Measurements from ENCODE around the gene RUNX2.

GRCh38 chr6:45458672-45459071 is 130.5 kb downstream of the RUNX2 start:
- TF ChIP-seq, protein P1, sequence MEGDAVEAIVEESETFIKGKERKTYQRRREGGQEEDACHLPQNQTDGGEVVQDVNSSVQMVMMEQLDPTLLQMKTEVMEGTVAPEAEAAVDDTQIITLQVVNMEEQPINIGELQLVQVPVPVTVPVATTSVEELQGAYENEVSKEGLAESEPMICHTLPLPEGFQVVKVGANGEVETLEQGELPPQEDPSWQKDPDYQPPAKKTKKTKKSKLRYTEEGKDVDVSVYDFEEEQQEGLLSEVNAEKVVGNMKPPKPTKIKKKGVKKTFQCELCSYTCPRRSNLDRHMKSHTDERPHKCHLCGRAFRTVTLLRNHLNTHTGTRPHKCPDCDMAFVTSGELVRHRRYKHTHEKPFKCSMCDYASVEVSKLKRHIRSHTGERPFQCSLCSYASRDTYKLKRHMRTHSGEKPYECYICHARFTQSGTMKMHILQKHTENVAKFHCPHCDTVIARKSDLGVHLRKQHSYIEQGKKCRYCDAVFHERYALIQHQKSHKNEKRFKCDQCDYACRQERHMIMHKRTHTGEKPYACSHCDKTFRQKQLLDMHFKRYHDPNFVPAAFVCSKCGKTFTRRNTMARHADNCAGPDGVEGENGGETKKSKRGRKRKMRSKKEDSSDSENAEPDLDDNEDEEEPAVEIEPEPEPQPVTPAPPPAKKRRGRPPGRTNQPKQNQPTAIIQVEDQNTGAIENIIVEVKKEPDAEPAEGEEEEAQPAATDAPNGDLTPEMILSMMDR (IDR thresholded peaks at IDR 0.05; ENCODE audit: low read length), result no peak
- TF ChIP-seq EZH2 (IDR thresholded peaks at IDR 0.05; ENCODE audit: borderline replicate concordance, low read length), result no peak

Data from OCI-LY1 (cell line).